ENCODE results near the gene IFIH1. TPM values are rescaled to one million over a fixed set of nuclear protein-coding genes. Genes with fewer than 3 reads are reported as not detected.

The IFIH1 gene
- total and polyA plus RNA-seq, 12 donors, result 3.5 to 22.1 (median 6.1) TPM

- Histone ChIP-seq H3K36me3 (peaks cover 0 to 86% (median 13%) of the 10 kb centered on the region in 9 donors), H3K27me3 (no peaks in the 10 kb centered on the region), H3K4me3 (no peak overlapping the region), H3K4me1 (no peaks in the 10 kb centered on the region), H3K27ac (no peak overlapping the region), H3K9me3 (no peaks in the 10 kb centered on the region)
- intact Hi-C loops (cut with DNase I), result no loop called here
- DNase-seq (no peak), ATAC-seq (no peak)
- WGBS, 2 donors, result 98 to 100% methylated on average over 1 of the region's 1 CpG
- TF ChIP-seq CTCF (IDR thresholded peaks at IDR 0.05), result no peak
These were observed 50.5 kb downstream of the IFIH1 start for GRCh38 chr2:162267996-162268395.

- Histone ChIP-seq H3K4me1 (no peaks in the 10 kb centered on the region), H3K27ac (peak overlapping the region in 1 of 10 donors; percentile 67), H3K9me3 (no peaks in the 10 kb centered on the region), H3K4me3 (no peak overlapping the region), H3K27me3 (no peaks in the 10 kb centered on the region), H3K36me3 (peaks cover 0 to 81% (median 13%) of the 10 kb centered on the region in 9 donors)
- DNase-seq, result no peak
- TF ChIP-seq CTCF (IDR thresholded peaks at IDR 0.05), result no peak
- 93% methylated on average over 5 of the region's 5 CpGs for WGBS, 2 donors
- intact Hi-C loops (cut with DNase I), result no loop called here
- no peak for ATAC-seq
These were observed 51.0 kb downstream of the IFIH1 start for GRCh38 chr2:162267496-162267895.

- ATAC-seq (peak in 7 of 8 donors; percentile 60 to 81 (median 69)), DNase-seq (peak in 1 of 2 donors; percentile 25)
- H3K4me1 ChIP-seq, result peaks cover 0 to 10% (median 6%) of the 10 kb centered on the region in 9 donors
- peak overlapping the region in 7 of 10 donors; percentile 19 to 67 (median 41) for H3K27ac ChIP-seq
- H3K9me3 ChIP-seq, result no peaks in the 10 kb centered on the region
- H3K4me3 ChIP-seq, result no peak overlapping the region
- H3K36me3 ChIP-seq, result peaks cover 0 to 70% (median 9%) of the 10 kb centered on the region in 9 donors
- TF ChIP-seq CTCF (IDR thresholded peaks at IDR 0.05), result peak in 5 of 9 donors; percentile 6 to 22 (median 16)
- no peaks in the 10 kb centered on the region for H3K27me3 ChIP-seq
- WGBS, 2 donors, result 81% methylated on average over 1 of the region's 1 CpG
- intact Hi-C loops (cut with DNase I), result no loop called here
These were observed 52.1 kb downstream of the IFIH1 start for GRCh38 chr2:162266460-162266760.

- DNase-seq, result no peak
- H3K4me3 ChIP-seq, result no peak overlapping the region
- no peaks in the 10 kb centered on the region for H3K9me3 ChIP-seq
- no peaks in the 10 kb centered on the region for H3K27me3 ChIP-seq
- peaks cover 0 to 14% (median 7%) of the 10 kb centered on the region in 9 donors for H3K4me1 ChIP-seq
- ATAC-seq, result peak in 6 of 8 donors; percentile 13 to 70 (median 49)
- H3K36me3 ChIP-seq, result peaks cover 0 to 65% (median 9%) of the 10 kb centered on the region in 9 donors
- WGBS, 2 donors, result 74 to 79% methylated on average over 7 of the region's 7 CpGs
- TF ChIP-seq CTCF (IDR thresholded peaks at IDR 0.05), result no peak
- intact Hi-C loops (cut with DNase I), result no loop called here
- H3K27ac ChIP-seq, result peak overlapping the region in 7 of 10 donors; percentile 19 to 67 (median 41)
These were observed 52.6 kb downstream of the IFIH1 start for GRCh38 chr2:162265666-162266459.

Data from heart right ventricle (tissue), 16 donors.